ENCODE data around the gene PPT1. TPM values are rescaled to one million over a fixed set of nuclear protein-coding genes. Genes with fewer than 3 reads are reported as not detected.

PPT1 gene
- total and polyA plus RNA-seq, 2 of the 13 experiments (the other 11 are each of a cell fraction or from before 2014, with no cell fraction given), result 129 TPM

DNA sequence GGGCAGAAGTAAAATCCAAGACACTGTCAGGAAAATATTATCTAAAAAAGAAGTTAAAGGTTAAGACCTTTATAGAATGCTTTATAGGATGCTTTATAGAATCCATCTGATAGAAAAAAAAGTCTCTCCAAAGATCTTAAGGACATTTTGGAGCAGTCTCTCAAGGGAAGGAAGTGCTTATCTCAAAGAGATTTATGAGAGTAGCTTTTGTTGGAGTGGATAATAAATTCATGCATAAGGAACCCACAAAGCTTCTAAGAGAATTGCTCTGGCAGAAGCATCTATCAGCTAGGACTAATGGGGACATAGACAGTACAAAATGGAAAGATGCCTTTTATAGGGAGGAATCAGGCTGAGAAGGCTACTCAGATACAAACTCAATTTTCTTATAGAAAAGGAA, 69.4 kb downstream of the PPT1 start:
- intact Hi-C loops (cut with micrococcal nuclease; ENCODE audit: unreplicated experiment), result no loop called here
- H3K9me3 ChIP-seq (ENCODE audit: low read length), result peaks cover 7% of the 10 kb centered on the region
- ChIA-PET POLR2A (no interaction called here), CTCF (ENCODE audit: low intra/inter-chr PET ratio, low total read pairs) (no interaction called here)
- no peaks in the 10 kb centered on the region for H3K36me3 ChIP-seq (replicated peaks in 1 of 2; ENCODE audit: control insufficient read depth in 1 of 2, insufficient read depth in 2 of 2, low read length in 2 of 2)
- DNase-seq (ENCODE audit: low spot score) (no peak), FAIRE-seq (no peak), ATAC-seq (no peak)
- H3K4me1 ChIP-seq (ENCODE audit: insufficient read depth, low read length), result peaks cover 6% of the 10 kb centered on the region; the same call in 1 of the 2 replicates
- no peaks in the 10 kb centered on the region for H3K79me2 ChIP-seq (ENCODE audit: insufficient read depth, low read length)
- BruUV-seq (replicated peaks), result no TSS peak
- H2AFZ ChIP-seq (ENCODE audit: low read length), result no peak overlapping the region
- H3K4me2 ChIP-seq (ENCODE audit: low read depth, low read length), result no peak overlapping the region
- in situ Hi-C loops (cut with HindIII; ENCODE audit: extremely low pct_ligation_motif_present, low pct_unique_long_range_greater_than_20kb), result no loop called here
- TF ChIP-seq ZSCAN29 (CRISPR knock-in tag; conservative IDR thresholded peaks at IDR 0.05), result no peak
- no peak for TF ChIP-seq CCDC6 (CRISPR knock-in tag; IDR thresholded peaks at IDR 0.05)
- TF ChIP-seq MAZ (IDR thresholded peaks at IDR 0.05; ENCODE audit: borderline replicate concordance, low read depth, low read length), result no peak
- TF ChIP-seq MAZ (CRISPR knock-in tag; IDR thresholded peaks at IDR 0.05; ENCODE audit: low read depth), result no peak
- no peak for TF ChIP-seq SAFB2 (CRISPR knock-in tag; IDR thresholded peaks at IDR 0.05; ENCODE audit: borderline replicate concordance, low read depth)
- no peaks in the 10 kb centered on the region for H4K20me1 ChIP-seq (ENCODE audit: insufficient read depth, low read length)
- no peak overlapping the region for H3K27ac ChIP-seq (ENCODE audit: extremely low read length, insufficient read depth, low read length)
- H3K9ac ChIP-seq (ENCODE audit: insufficient read depth, low read depth, low read length), result no peak overlapping the region
- H3K4me3 ChIP-seq (replicated peaks in 1 of 3; ENCODE audit: insufficient read depth in 1 of 3, low read depth in 2 of 3, low read length in 3 of 3), result no peak overlapping the region
- H3K27me3 ChIP-seq (ENCODE audit: control insufficient read depth in 1 of 2, insufficient read depth in 2 of 2, low read length in 2 of 2), result 0 out of 5 replicates have a peak, but pooled peaks cover 0 to 3% of the 10 kb centered on the region in 2 experiments

DNA sequence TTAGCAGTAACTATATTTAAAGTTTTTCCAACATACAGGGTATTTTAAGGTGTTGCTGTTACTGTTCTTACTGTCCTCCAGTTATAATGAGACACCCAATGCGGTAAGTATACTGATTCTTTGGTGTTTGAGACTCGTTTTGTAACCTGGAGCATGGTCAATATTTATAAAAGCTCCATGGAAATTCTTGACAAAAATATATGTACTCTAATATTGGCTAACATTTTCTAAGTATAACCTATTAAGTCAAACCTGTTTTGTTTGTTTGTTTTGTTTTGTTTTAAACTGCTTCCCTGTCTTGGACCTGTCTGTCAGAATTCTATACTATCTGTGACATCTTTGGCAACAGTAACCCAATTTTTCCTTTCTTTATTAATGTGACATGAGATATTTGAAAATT, 72.4 kb downstream of the PPT1 start:
- ChIA-PET CTCF (ENCODE audit: low intra/inter-chr PET ratio, low total read pairs) (no interaction called here), POLR2A (no interaction called here)
- Histone ChIP-seq H3K27ac (ENCODE audit: extremely low read length, insufficient read depth, low read length) (no peak overlapping the region), H3K79me2 (ENCODE audit: insufficient read depth, low read length) (no peaks in the 10 kb centered on the region), H4K20me1 (ENCODE audit: insufficient read depth, low read length) (no peaks in the 10 kb centered on the region), H3K9me3 (ENCODE audit: low read length) (peaks cover 7% of the 10 kb centered on the region), H3K36me3 (replicated peaks in 1 of 2; ENCODE audit: control insufficient read depth in 1 of 2, insufficient read depth in 2 of 2, low read length in 2 of 2) (no peaks in the 10 kb centered on the region), H3K27me3 (ENCODE audit: control insufficient read depth in 1 of 2, insufficient read depth in 2 of 2, low read length in 2 of 2) (0 out of 5 replicates have a peak, but pooled peaks cover 0 to 3% of the 10 kb centered on the region in 2 experiments), H3K4me1 (ENCODE audit: insufficient read depth, low read length) (no peaks in the 10 kb centered on the region), H3K9ac (ENCODE audit: insufficient read depth, low read depth, low read length) (no peak overlapping the region), H3K4me3 (replicated peaks in 1 of 3; ENCODE audit: insufficient read depth in 1 of 3, low read depth in 2 of 3, low read length in 3 of 3) (no peak overlapping the region), H3K4me2 (ENCODE audit: low read depth, low read length) (no peak overlapping the region), H2AFZ (ENCODE audit: low read length) (no peak overlapping the region)
- intact Hi-C loops (cut with micrococcal nuclease; ENCODE audit: unreplicated experiment) (no loop called here), in situ Hi-C loops (cut with HindIII; ENCODE audit: extremely low pct_ligation_motif_present, low pct_unique_long_range_greater_than_20kb) (no loop called here)
- BruUV-seq (replicated peaks), result no TSS peak
- DNase-seq (ENCODE audit: low spot score) (no peak), FAIRE-seq (no peak), ATAC-seq (no peak)
- WGBS (ENCODE audit: low lambda C conversion rate), result 0% methylated on average over 2 of the region's 2 CpGs
- TF ChIP-seq KDM6A (CRISPR knock-in tag; IDR thresholded peaks at IDR 0.05; ENCODE audit: low read depth) (no peak), ZNF335 (CRISPR knock-in tag; IDR thresholded peaks at IDR 0.05) (no peak), ZNF317 (CRISPR knock-in tag; IDR thresholded peaks at IDR 0.05) (no peak), JUNB (CRISPR knock-in tag; IDR thresholded peaks at IDR 0.05; ENCODE audit: borderline replicate concordance) (no peak), CBFB (CRISPR knock-in tag; IDR thresholded peaks at IDR 0.05) (no peak), IRF9 (CRISPR knock-in tag; IDR thresholded peaks at IDR 0.05; ENCODE audit: borderline replicate concordance) (no peak), RAD21 (CRISPR knock-in tag; IDR thresholded peaks at IDR 0.05) (no peak), KAT2B (IDR thresholded peaks at IDR 0.05; ENCODE audit: borderline replicate concordance, low read depth, low read length) (no peak), NCOA1 (CRISPR knock-in tag; IDR thresholded peaks at IDR 0.05) (no peak), ESRRA (CRISPR knock-in tag; IDR thresholded peaks at IDR 0.05; ENCODE audit: low read depth) (no peak), ZFP36L2 (CRISPR knock-in tag; IDR thresholded peaks at IDR 0.05) (no peak), ZNF160 (CRISPR knock-in tag; IDR thresholded peaks at IDR 0.05) (no peak), TAF15 (IDR thresholded peaks at IDR 0.05; ENCODE audit: low read depth, low read length, poor library complexity, severe bottlenecking) (no peak), ZNF484 (CRISPR knock-in tag; IDR thresholded peaks at IDR 0.05; ENCODE audit: borderline replicate concordance, low read depth) (no peak)
- TF ChIP-seq, protein P1, sequence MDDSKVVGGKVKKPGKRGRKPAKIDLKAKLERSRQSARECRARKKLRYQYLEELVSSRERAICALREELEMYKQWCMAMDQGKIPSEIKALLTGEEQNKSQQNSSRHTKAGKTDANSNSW (CRISPR knock-in tag; IDR thresholded peaks at IDR 0.05; ENCODE audit: borderline replicate concordance), result no peak
